Stomach (tissue), 9 donors: ENCODE results near the gene WWOX. TPM values are rescaled to one million over a fixed set of nuclear protein-coding genes. Genes with fewer than 3 reads are reported as not detected.

ENCODE experiments used
- DNase-seq, 2 donors: peaks; one replicate each; pipeline versions ENCODE4 v3.0.0 to v3.0.0-alpha.2; 2013 to 2019
- H3K27ac ChIP-seq, 5 donors: fragments of 200-600 bp in 4 of 5; sonication (generic) in 4 of 5; one replicate each; pipeline ENCODE4 v1.5.1; 2013 to 2019; ENCODE audit warnings: mild to moderate bottlenecking in 1 of 5, moderate library complexity in 1 of 5
- H3K27me3 ChIP-seq, 3 donors: fragments of 200-600 bp; sonication (generic); one replicate each; pipeline ENCODE4 v1.5.1; 2017 to 2019; ENCODE audit warnings: mixed run types in 1 of 3
- H3K36me3 ChIP-seq, 4 donors: fragments of 200-600 bp; sonication (generic); 1 replicate in 3 of 4; 2 replicates in 1 of 4; pipeline ENCODE4 v1.5.1; 2016 to 2019
- H3K4me1 ChIP-seq, 4 donors: fragments of 200-600 bp; sonication (generic); one replicate each; pipeline ENCODE4 v1.5.1; 2016 to 2019
- H3K4me3 ChIP-seq, 4 donors: fragments of 200-600 bp; sonication (generic) in 3 of 4; one replicate each; pipeline ENCODE4 v1.5.1; 2016 to 2019; ENCODE audit warnings: mild to moderate bottlenecking in 1 of 4
- H3K9me3 ChIP-seq, 4 donors: fragments of 200-600 bp; sonication (generic); one replicate each; pipeline ENCODE4 v1.5.1; 2016 to 2019
- EP300 ChIP-seq: sonication (generic); formaldehyde crosslinking; IDR thresholded peaks from one replicate; pipeline ENCODE4 v1.6.1; 2017; ENCODE audit warnings: antibody characterized with exemption
- POLR2A ChIP-seq, 4 donors: fragments of 450-650 bp; IDR thresholded peaks; one replicate each; pipeline ENCODE4 v1.6.1; 2016; ENCODE audit warnings: antibody characterized with exemption in 4 of 4, control low read depth in 2 of 4, mild to moderate bottlenecking in 1 of 4, moderate library complexity in 1 of 4
- POLR2AphosphoS5 ChIP-seq, 3 donors: sonication (generic); formaldehyde crosslinking; IDR thresholded peaks; one replicate each; pipeline ENCODE4 v1.6.1; 2016; ENCODE audit warnings: antibody characterized with exemption in 3 of 3
- WGBS, 5 donors: extraction: QIAGEN DNeasy Blood & Tissue Kit in 3 of 5; methylation state at CpG; one replicate each; pipeline versions ENCODE4 v1.1.5 to v1.1.7; 2013 to 2018; 5-methylcytosine and 5-hydroxymethylcytosine counted together
- intact Hi-C: fragments of 100-400 bp; cut with DNase I; formaldehyde crosslinking; loops from one replicate; pipeline ENCODE4 v1.15.1; 2023; ENCODE audit warnings: low total_unique reads
- polyA plus RNA-seq, 3 donors: library from polyadenylated mRNA; stranded (reverse); fragments of 200-250 nt; gene quantifications; one replicate each; pipeline ENCODE4 v1.2.3, GENCODE V29; 2013
- total RNA-seq, 5 donors: library from RNA; depleted of rRNA; stranded (reverse); fragments of >200 nt; gene quantifications; one replicate each; pipeline versions ENCODE4 v1.1.0 to v1.2.3, GENCODE V29; 2014 to 2016
- TF ChIP-seq, protein P1 (sequence below), 7 experiments: fragments of 450-650 bp in 4 of 7; fragments of 200-600 bp in 3 of 7; sonication (generic) in 3 of 7; IDR thresholded peaks; one replicate each; pipeline ENCODE4 v1.5.1; 2016 to 2019; ENCODE audit warnings: antibody characterized with exemption in 7 of 7, control low read depth in 2 of 7, mild to moderate bottlenecking in 1 of 7
- donor health status: healthy with polysubstance abuse.
- donor health status: Bipolar disorder and iron deficiency.
- donor health status: healthy.

The WWOX gene
- total and polyA plus RNA-seq, 8 donors, result 7.7 to 129 (median 48.7) TPM

DNA sequence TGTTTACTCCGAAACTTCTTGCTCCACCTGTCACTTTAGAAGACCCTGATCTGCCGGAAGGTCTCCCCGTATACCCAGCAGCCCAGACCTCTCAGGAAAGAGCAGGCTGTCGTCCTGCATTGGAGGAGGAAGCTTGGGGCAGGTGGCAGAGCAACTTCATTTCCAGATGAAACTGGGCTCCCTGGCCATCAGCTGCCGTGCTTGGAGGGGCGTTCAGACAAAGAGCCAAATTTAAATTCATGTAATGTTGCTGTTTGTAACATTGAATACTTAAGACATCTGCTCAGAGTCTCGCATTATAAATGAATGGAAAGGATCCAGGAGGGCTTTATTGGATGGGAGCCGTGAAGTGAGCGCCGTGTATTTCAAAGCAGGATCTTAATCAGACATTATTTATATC, 872.6 kb downstream of the WWOX start:
- 73 to 84% (median 82%) methylated on average over 9 to 10 of the region's 10 CpGs for WGBS, 5 donors
- H3K27me3 ChIP-seq, result no peaks in the 10 kb centered on the region
- DNase-seq, result no peak
- peaks cover 0 to 11% (median 0%) of the 10 kb centered on the region in 4 donors for H3K4me1 ChIP-seq
- no peaks in the 10 kb centered on the region for H3K9me3 ChIP-seq
- H3K36me3 ChIP-seq, result no peaks in the 10 kb centered on the region
- H3K4me3 ChIP-seq, result no peak overlapping the region
- TF ChIP-seq POLR2AphosphoS5 (IDR thresholded peaks at IDR 0.05) (no peak), POLR2A (IDR thresholded peaks at IDR 0.05) (no peak), EP300 (no peak)
- TF ChIP-seq, protein P1, sequence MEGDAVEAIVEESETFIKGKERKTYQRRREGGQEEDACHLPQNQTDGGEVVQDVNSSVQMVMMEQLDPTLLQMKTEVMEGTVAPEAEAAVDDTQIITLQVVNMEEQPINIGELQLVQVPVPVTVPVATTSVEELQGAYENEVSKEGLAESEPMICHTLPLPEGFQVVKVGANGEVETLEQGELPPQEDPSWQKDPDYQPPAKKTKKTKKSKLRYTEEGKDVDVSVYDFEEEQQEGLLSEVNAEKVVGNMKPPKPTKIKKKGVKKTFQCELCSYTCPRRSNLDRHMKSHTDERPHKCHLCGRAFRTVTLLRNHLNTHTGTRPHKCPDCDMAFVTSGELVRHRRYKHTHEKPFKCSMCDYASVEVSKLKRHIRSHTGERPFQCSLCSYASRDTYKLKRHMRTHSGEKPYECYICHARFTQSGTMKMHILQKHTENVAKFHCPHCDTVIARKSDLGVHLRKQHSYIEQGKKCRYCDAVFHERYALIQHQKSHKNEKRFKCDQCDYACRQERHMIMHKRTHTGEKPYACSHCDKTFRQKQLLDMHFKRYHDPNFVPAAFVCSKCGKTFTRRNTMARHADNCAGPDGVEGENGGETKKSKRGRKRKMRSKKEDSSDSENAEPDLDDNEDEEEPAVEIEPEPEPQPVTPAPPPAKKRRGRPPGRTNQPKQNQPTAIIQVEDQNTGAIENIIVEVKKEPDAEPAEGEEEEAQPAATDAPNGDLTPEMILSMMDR (IDR thresholded peaks at IDR 0.05), result no peak
- intact Hi-C loops, result no loop called here
- no peak overlapping the region for H3K27ac ChIP-seq

DNA sequence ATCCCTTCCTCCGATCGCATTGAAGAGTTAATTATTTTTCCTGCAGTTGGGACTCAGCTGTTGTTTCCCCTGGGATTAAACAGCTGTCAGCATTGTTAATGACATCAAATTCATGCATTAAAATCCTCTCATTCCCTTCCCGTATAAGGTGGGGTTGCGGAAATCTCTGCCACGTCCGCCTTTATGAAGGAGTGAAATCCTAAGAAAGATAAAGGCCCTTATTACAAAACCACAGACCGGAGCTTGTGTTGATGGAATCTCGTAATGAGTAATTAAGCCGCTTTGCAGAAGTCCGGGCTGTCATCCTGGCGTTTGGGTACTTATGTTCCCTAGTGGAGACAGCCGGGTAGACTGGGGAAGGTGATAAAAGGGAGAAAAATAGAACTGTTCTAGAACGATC, 873.5 kb downstream of the WWOX start:
- intact Hi-C loops, result no loop called here
- H3K36me3 ChIP-seq, result no peaks in the 10 kb centered on the region
- no peak overlapping the region for H3K27ac ChIP-seq
- no peak overlapping the region for H3K4me3 ChIP-seq
- no peaks in the 10 kb centered on the region for H3K9me3 ChIP-seq
- DNase-seq, result no peak
- TF ChIP-seq POLR2AphosphoS5 (IDR thresholded peaks at IDR 0.05) (no peak), EP300 (no peak), POLR2A (IDR thresholded peaks at IDR 0.05) (no peak)
- TF ChIP-seq, protein P1 (IDR thresholded peaks at IDR 0.05), result no peak
- H3K27me3 ChIP-seq, result no peaks in the 10 kb centered on the region
- peaks cover 0 to 11% (median 0%) of the 10 kb centered on the region in 4 donors for H3K4me1 ChIP-seq
- 61 to 78% (median 66%) methylated on average over 13 of the region's 13 CpGs for WGBS, 5 donors

DNA sequence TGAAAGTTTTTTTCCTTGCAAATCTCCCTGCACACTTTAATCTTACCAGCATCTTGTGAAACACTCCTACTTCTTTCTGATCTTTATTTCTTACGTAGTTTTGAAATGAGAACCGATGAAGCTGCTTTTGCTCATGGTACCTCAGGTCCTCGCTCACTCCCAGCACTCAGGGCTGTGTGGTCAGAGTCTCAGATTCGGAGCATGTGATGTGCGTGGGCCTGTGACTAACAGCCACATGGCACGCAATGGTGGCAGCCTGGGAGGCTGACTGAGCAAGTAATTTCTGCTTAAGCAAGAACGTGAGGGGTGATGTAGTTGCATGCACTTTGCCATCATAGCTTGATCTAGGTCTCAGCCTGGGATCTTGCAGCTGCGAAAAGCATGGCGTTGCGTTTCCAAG, 876.8 kb downstream of the WWOX start:
- Histone ChIP-seq H3K4me3 (no peak overlapping the region), H3K9me3 (no peaks in the 10 kb centered on the region), H3K4me1 (peaks cover 0 to 11% (median 0%) of the 10 kb centered on the region in 4 donors), H3K27me3 (no peaks in the 10 kb centered on the region), H3K27ac (no peak overlapping the region), H3K36me3 (no peaks in the 10 kb centered on the region)
- DNase-seq, result no peak
- intact Hi-C loops, result no loop called here
- no peak for TF ChIP-seq EP300
- TF ChIP-seq, protein P1 (IDR thresholded peaks at IDR 0.05), result no peak
- no peak for TF ChIP-seq POLR2A (IDR thresholded peaks at IDR 0.05)
- TF ChIP-seq POLR2AphosphoS5 (IDR thresholded peaks at IDR 0.05), result no peak
- 91 to 97% (median 96%) methylated on average over 10 of the region's 10 CpGs for WGBS, 5 donors

DNA sequence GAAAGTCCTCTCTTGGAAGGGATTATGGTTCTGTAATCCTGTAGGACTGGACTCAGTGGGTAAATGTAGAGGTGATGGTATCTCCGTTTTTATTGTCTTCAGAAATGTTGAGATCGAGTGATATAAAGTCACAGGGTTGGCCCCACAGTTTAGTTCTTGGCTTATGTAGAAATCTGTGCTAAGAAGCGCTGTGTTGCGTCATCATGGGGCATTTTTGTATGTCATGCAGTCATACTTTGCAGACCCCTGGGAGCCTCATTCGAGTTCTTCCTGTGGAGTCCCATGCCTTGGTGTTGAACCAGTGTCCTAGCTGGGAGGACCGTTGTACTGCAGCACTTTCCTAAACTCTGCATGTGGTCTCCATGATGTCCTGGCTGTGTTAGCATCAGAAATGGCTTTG, 881.4 kb downstream of the WWOX start:
- TF ChIP-seq POLR2AphosphoS5 (IDR thresholded peaks at IDR 0.05), result no peak
- TF ChIP-seq POLR2A (IDR thresholded peaks at IDR 0.05), result no peak
- TF ChIP-seq, protein P1 (IDR thresholded peaks at IDR 0.05), result no peak
- TF ChIP-seq EP300, result no peak
- WGBS, 5 donors, result 83 to 93% (median 91%) methylated on average over 6 of the region's 6 CpGs

More for the DNA sequence above, 881.4 kb downstream of the WWOX start:
- no peak overlapping the region for H3K4me3 ChIP-seq
- intact Hi-C loops, result no loop called here
- H3K27me3 ChIP-seq, result no peaks in the 10 kb centered on the region
- no peaks in the 10 kb centered on the region for H3K4me1 ChIP-seq
- no peak overlapping the region for H3K27ac ChIP-seq
- no peak for DNase-seq
- peaks cover 0 to 7% (median 0%) of the 10 kb centered on the region in 4 donors for H3K9me3 ChIP-seq
- no peaks in the 10 kb centered on the region for H3K36me3 ChIP-seq
